K562 (cell line): ENCODE results near the gene KANK2. TPM values are rescaled to one million over a fixed set of nuclear protein-coding genes. Genes with fewer than 3 reads are reported as not detected.

ENCODE experiments used
- ARHGAP35 ChIP-seq: fragments of 450-650 bp; IDR thresholded peaks from 2 replicates; pipeline ENCODE4 v1.6.1; 2018; ENCODE audit not compliant: partially characterized antibody
- GABPB1 ChIP-seq: sonication (generic); formaldehyde crosslinking; IDR thresholded peaks from 2 replicates; pipeline ENCODE4 v1.8.0; 2022; ENCODE audit warnings: mild to moderate bottlenecking, missing genetic modification reagents
- HMGN3 ChIP-seq: IDR thresholded peaks from 2 replicates; pipeline ENCODE4 v1.6.1; 2011; ENCODE audit warnings: borderline replicate concordance, low read depth, mild to moderate bottlenecking, mixed read lengths, low read length; ENCODE audit not compliant: insufficient read length; ENCODE audit errors: extremely low read depth
- HMGXB4 ChIP-seq: sonication (generic); formaldehyde crosslinking; IDR thresholded peaks from 2 replicates; pipeline ENCODE4 v1.8.1; 2023; ENCODE audit warnings: mild to moderate bottlenecking, missing genetic modification reagents
- KDM5B ChIP-seq: fragments of 200-600 bp; sonication (generic); IDR thresholded peaks from 2 replicates; pipeline ENCODE4 v1.6.1; 2012; ENCODE audit warnings: low read depth, mild to moderate bottlenecking, moderate library complexity, low read length, control low read depth, inconsistent platforms; ENCODE audit not compliant: insufficient replicate concordance
- MEF2A ChIP-seq: IDR thresholded peaks from 2 replicates; pipeline ENCODE4 v1.6.1; 2011; ENCODE audit warnings: low read depth, mild to moderate bottlenecking, low read length, moderate library complexity; ENCODE audit not compliant: control insufficient read depth
- NR2C2 ChIP-seq, 2 experiments: fragments of 200-800 bp in 1 of 2; sonication (Bioruptor generic) in 1 of 2; sonication (generic) in 1 of 2; formaldehyde crosslinking in 1 of 2; IDR thresholded peaks; 2 replicates each; pipeline versions ENCODE4 v1.6.1 to v1.8.0; 2016 to 2022; ENCODE audit warnings: mild to moderate bottlenecking in 1 of 2, missing compliant biosample characterization in 1 of 2, missing genetic modification characterization in 1 of 2, missing genetic modification reagents in 1 of 2
- RCOR1 ChIP-seq, 2 experiments: IDR thresholded peaks; 2 replicates each; pipeline ENCODE4 v1.6.1; 2012; ENCODE audit warnings: low read depth in 2 of 2, low read length in 2 of 2, borderline replicate concordance in 1 of 2, improper control_type of control experiment in 1 of 2
- ZBTB12 ChIP-seq: fragments of 250-450 bp; sonication (Bioruptor Pico); IDR thresholded peaks from 2 replicates; pipeline ENCODE4 v1.4.0; 2020
- ZBTB2 ChIP-seq: fragments of 450-650 bp; IDR thresholded peaks from 2 replicates; pipeline ENCODE4 v1.6.1; 2016; ENCODE audit warnings: antibody characterized with exemption
- ZBTB26 ChIP-seq: fragments of 450-650 bp; formaldehyde crosslinking; IDR thresholded peaks from 2 replicates; pipeline ENCODE4 v1.4.0; 2022; ENCODE audit warnings: missing genetic modification characterization
- ZNF133 ChIP-seq: fragments of 250-450 bp; sonication (Bioruptor Pico); IDR thresholded peaks from 2 replicates; pipeline ENCODE4 v1.4.0; 2020; ENCODE audit warnings: mild to moderate bottlenecking
- ZNF175 ChIP-seq: fragments of 200-800 bp; sonication (Bioruptor generic); IDR thresholded peaks from 2 replicates; pipeline ENCODE4 v1.6.1; 2016; ENCODE audit warnings: low read depth, mild to moderate bottlenecking, missing genetic modification characterization, missing compliant biosample characterization
- ZNF512 ChIP-seq: IDR thresholded peaks from 2 replicates; pipeline ENCODE4 v1.6.1; 2016; ENCODE audit warnings: missing genetic modification characterization, missing compliant biosample characterization
- ZNF740 ChIP-seq, 3 experiments: fragments of 200-800 bp in 1 of 3; sonication (Bioruptor generic) in 1 of 3; sonication (generic) in 1 of 3; formaldehyde crosslinking in 1 of 3; IDR thresholded peaks; 2 replicates each; pipeline versions ENCODE4 v1.6.1 to v1.8.0; 2016 to 2022; ENCODE audit warnings: mild to moderate bottlenecking in 2 of 3, missing compliant biosample characterization in 2 of 3, missing genetic modification characterization in 2 of 3, missing genetic modification reagents in 1 of 3
- polyA plus RNA-seq, 8 experiments: library from polyadenylated mRNA; depleted of rRNA in 4 of 8; stranded (reverse) in 5 of 8; unstranded in 3 of 8; fragments of >200 nt; fragmentation: Nextera tagmentation in 2 of 8; fragmentation: Illumina TruSeq in 1 of 8; extraction: Ambion mirVana in 2 of 8; extraction: Trizol in 1 of 8; gene quantifications; 2 replicates each; pipeline versions ENCODE4 v1.2.1 to v1.2.3, GENCODE V29; 2011 to 2014; ENCODE audit warnings: inconsistent platforms in 1 of 8, missing spikeins in 1 of 8
- total RNA-seq, 7 experiments: library from RNA; depleted of rRNA in 6 of 7; stranded (reverse); fragments of >200 nt in 6 of 7; fragmentation: Illumina TruSeq in 2 of 7; extraction: Trizol in 2 of 7; gene quantifications; 2 replicates each; pipeline versions ENCODE4 v1.2.1 to v1.2.3, GENCODE V29; 2011 to 2021; ENCODE audit warnings: low replicate concordance in 1 of 7

The KANK2 gene
- total and polyA plus RNA-seq, 9 of the 15 experiments (the other 6 are each of a cell fraction or from before 2014, with no cell fraction given), result 4.4 to 47.8 (median 21.3) TPM

- TF ChIP-seq HMGXB4 (CRISPR knock-in tag), result no peak
- TF ChIP-seq ZBTB26 (CRISPR knock-in tag), result no peak
- TF ChIP-seq ZNF512 (tag), result no peak
- no peak for TF ChIP-seq ZBTB12 (CRISPR knock-in tag)
- TF ChIP-seq ZNF133 (CRISPR knock-in tag), result no peak
- TF ChIP-seq NR2C2 (CRISPR knock-in tag; IDR thresholded peaks at IDR 0.05), result no peak
- peak; percentile 89 for TF ChIP-seq NR2C2 (tag; IDR thresholded peaks at IDR 0.05)
- peak; percentile 76 for TF ChIP-seq KDM5B
- TF ChIP-seq ZBTB2, result no peak
- TF ChIP-seq RCOR1 (IDR thresholded peaks at IDR 0.05; ENCODE audit: borderline replicate concordance in 1 of 2, low read depth in 2 of 2, low read length in 2 of 2), result peak; percentile 42 to 87; a peak in 3 of 4 replicates
- peak; percentile 65 for TF ChIP-seq HMGN3
- TF ChIP-seq ZNF740 (CRISPR knock-in tag; IDR thresholded peaks at IDR 0.05), result peak; percentile 87
- peak in 1 of 2 experiments; percentile 83; a peak in 2 of 4 replicates for TF ChIP-seq ZNF740 (tag; IDR thresholded peaks at IDR 0.05)
- no peak for TF ChIP-seq MEF2A
- no peak for TF ChIP-seq ZNF175
- TF ChIP-seq ARHGAP35, result no peak
- peak; percentile 14 for TF ChIP-seq GABPB1 (CRISPR knock-in tag)
Observed at GRCh38 chr19:11197291-11198174, at the start of gene KANK2 (continued).
